Transverse colon (tissue), 4 donors: ENCODE measurements around the gene XYLT1. TPM values are rescaled to one million over a fixed set of nuclear protein-coding genes. Genes with fewer than 3 reads are reported as not detected.
A peak's percentile ranks its signal among the peaks of the same experiment; 100 is the strongest.

Experiments used
- DNase-seq: peaks from one replicate; pipeline ENCODE4 v3.0.0-alpha.2; 2019
- H3K27ac ChIP-seq, 4 donors: fragments of 200-600 bp; sonication (generic); 2 replicates each; pipeline ENCODE4 v1.5.1; 2016 to 2018; ENCODE audit warnings: inconsistent platforms in 4 of 4
- H3K27me3 ChIP-seq: fragments of 200-600 bp; sonication (generic); 2 replicates; pipeline ENCODE4 v1.5.1; 2017; ENCODE audit warnings: inconsistent platforms
- H3K36me3 ChIP-seq, 4 donors: fragments of 200-600 bp; sonication (generic); 2 replicates each; pipeline ENCODE4 v1.5.1; 2017 to 2019; ENCODE audit warnings: inconsistent platforms in 4 of 4
- H3K4me1 ChIP-seq, 4 donors: fragments of 200-600 bp; sonication (generic); 2 replicates each; pipeline ENCODE4 v1.5.1; 2017 to 2020; ENCODE audit warnings: inconsistent platforms in 4 of 4
- H3K4me3 ChIP-seq, 4 donors: fragments of 200-600 bp; sonication (generic); 1 replicate in 1 of 4; 2 replicates in 3 of 4; pipeline versions ENCODE4 v1.5.1 to v1.6.1; 2017 to 2019; ENCODE audit warnings: inconsistent platforms in 4 of 4
- H3K9me3 ChIP-seq, 2 donors: fragments of 200-600 bp; sonication (generic); 2 replicates each; pipeline ENCODE4 v1.5.1; 2017 to 2019; ENCODE audit warnings: inconsistent platforms in 2 of 2
- EP300 ChIP-seq: sonication (generic); formaldehyde crosslinking; IDR thresholded peaks from one replicate; pipeline ENCODE4 v1.6.1; 2017; ENCODE audit warnings: antibody characterized with exemption, low read depth
- POLR2A ChIP-seq: fragments of 450-650 bp; IDR thresholded peaks from one replicate; pipeline ENCODE4 v1.6.1; 2016; ENCODE audit warnings: antibody characterized with exemption, mild to moderate bottlenecking, moderate library complexity
- POLR2AphosphoS5 ChIP-seq, 3 donors: sonication (generic); formaldehyde crosslinking; IDR thresholded peaks; one replicate each; pipeline ENCODE4 v1.6.1; 2016; ENCODE audit warnings: antibody characterized with exemption in 3 of 3
- WGBS, 2 donors: methylation state at CpG; one replicate each; pipeline ENCODE4 v1.1.5; 2018; ENCODE audit warnings: low coverage in 1 of 2; 5-methylcytosine and 5-hydroxymethylcytosine counted together
- in situ Hi-C, 4 donors: fragments of 200-750 bp; cut with MboI; loops; one replicate each; pipeline versions ENCODE4 v1.15.0 to v1.15.1; 2017; ENCODE audit warnings: low sequenced_read_pairs in 3 of 4, low pct_ligation_motif_present in 1 of 4, low pct_unique_long_range_greater_than_20kb in 1 of 4
- intact Hi-C: fragments of 100-400 bp; cut with DNase I; formaldehyde crosslinking; loops from one replicate; pipeline ENCODE4 v1.15.1; 2023; ENCODE audit warnings: low total_unique reads
- total RNA-seq, 4 donors: library from RNA; depleted of rRNA; stranded (reverse); fragments of >200 nt; gene quantifications; one replicate each; pipeline ENCODE4 v1.1.0, GENCODE V29; 2016
- TF ChIP-seq, protein P1 (sequence below), 5 experiments: fragments of 200-600 bp in 3 of 5; fragments of 450-650 bp in 2 of 5; sonication (generic) in 3 of 5; IDR thresholded peaks; 1 replicate in 2 of 5; 2 replicates in 3 of 5; pipeline ENCODE4 v1.5.1; 2016 to 2017; ENCODE audit warnings: antibody characterized with exemption in 5 of 5, inconsistent platforms in 3 of 5, mild to moderate bottlenecking in 2 of 5, moderate library complexity in 1 of 5

The XYLT1 gene
- total RNA-seq, 4 donors from 2014 or later: 22.3 to 44.6 (median 39.4) TPM

DNA sequence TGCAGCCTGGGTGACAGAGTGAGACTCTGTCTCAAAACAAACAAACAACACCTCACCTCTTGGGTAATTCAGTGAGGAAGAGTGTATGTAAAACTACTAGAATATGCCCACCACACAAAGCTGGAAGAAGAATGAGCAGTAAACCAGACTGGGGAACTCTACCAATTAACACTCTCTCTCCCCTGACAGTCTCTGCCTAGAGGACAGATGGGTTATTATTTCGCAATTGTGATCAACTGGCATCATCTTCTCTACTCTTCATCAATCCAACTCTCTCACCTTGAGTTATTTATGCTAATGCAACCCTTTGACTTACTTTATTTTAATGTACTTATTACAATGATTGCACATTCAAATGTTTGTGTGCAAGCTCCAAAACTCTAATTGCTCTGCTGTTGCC, 205.6 kb downstream of the XYLT1 start:
- Histone ChIP-seq H3K9me3 (no peaks in the 10 kb centered on the region), H3K4me1 (peaks cover 7 to 49% (median 39%) of the 10 kb centered on the region in 4 donors), H3K27me3 (no peaks in the 10 kb centered on the region), H3K36me3 (no peaks in the 10 kb centered on the region), H3K27ac (no peak overlapping the region), H3K4me3 (no peak overlapping the region)
- no peak for TF ChIP-seq POLR2AphosphoS5 (IDR thresholded peaks at IDR 0.05)
- TF ChIP-seq, protein P1, sequence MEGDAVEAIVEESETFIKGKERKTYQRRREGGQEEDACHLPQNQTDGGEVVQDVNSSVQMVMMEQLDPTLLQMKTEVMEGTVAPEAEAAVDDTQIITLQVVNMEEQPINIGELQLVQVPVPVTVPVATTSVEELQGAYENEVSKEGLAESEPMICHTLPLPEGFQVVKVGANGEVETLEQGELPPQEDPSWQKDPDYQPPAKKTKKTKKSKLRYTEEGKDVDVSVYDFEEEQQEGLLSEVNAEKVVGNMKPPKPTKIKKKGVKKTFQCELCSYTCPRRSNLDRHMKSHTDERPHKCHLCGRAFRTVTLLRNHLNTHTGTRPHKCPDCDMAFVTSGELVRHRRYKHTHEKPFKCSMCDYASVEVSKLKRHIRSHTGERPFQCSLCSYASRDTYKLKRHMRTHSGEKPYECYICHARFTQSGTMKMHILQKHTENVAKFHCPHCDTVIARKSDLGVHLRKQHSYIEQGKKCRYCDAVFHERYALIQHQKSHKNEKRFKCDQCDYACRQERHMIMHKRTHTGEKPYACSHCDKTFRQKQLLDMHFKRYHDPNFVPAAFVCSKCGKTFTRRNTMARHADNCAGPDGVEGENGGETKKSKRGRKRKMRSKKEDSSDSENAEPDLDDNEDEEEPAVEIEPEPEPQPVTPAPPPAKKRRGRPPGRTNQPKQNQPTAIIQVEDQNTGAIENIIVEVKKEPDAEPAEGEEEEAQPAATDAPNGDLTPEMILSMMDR (IDR thresholded peaks at IDR 0.05): no peak
- intact Hi-C loops (loop anchor here (1.0 kb wide), 1 partner anchor 16 kb away; no protein-coding TSS in a partner anchor), in situ Hi-C loops (loop anchor here in 1 of 4 donors (25.0 kb wide), 1 partner anchor 197 kb away; the partner anchor contains the start of gene XYLT1)
- DNase-seq: no peak
- WGBS, 2 donors: 100% methylated on average over 1 of the region's 1 CpG

DNA sequence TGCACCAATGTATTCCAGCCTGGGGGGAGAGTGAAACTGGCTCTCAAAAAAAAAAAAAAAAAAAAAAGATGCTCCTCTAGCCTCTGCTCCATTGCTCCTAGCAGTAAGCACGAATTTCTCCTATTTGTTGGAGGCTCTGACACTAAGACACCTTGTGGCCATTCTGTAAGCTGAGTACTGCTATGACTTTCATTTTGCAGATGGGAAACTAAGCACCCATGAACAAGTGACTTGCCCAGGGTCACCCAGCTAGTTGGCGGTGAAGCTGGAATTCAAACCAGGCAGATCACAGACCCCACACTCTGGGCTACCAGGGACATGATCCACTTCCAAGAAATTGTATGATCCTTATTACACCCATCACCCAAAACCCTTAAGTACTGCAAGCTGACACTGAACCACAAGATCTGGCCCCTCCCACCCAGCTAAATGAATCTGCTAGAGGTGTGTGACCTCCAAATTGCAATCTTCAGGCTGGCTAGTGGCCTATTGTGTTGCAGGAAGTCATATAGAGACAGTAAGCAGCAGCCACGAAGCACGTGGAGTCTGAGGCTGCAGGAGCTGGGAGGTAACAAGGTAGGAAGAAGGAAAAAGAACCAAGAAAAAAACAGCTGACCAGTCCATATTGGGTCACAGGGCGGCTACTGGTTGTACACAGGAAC, 209.4 kb downstream of the XYLT1 start:
- TF ChIP-seq POLR2AphosphoS5 (IDR thresholded peaks at IDR 0.05) (no peak), POLR2A (no peak), EP300 (no peak)
- TF ChIP-seq, protein P1 (IDR thresholded peaks at IDR 0.05): no peak
- no peaks in the 10 kb centered on the region for H3K9me3 ChIP-seq
- peak overlapping the region; percentile 6 to 78 (median 53) for H3K27ac ChIP-seq
- intact Hi-C loops: no loop called here
- no peaks in the 10 kb centered on the region for H3K36me3 ChIP-seq
- WGBS, 2 donors: 52 to 55% methylated on average over 2 to 5 of the region's 5 CpGs
- DNase-seq: peak; percentile 51
- peaks cover 6 to 42% (median 29%) of the 10 kb centered on the region in 4 donors for H3K4me1 ChIP-seq
- H3K4me3 ChIP-seq: no peak overlapping the region
- in situ Hi-C loops: loop anchor here in 1 of 4 donors (25.0 kb wide), 1 partner anchor 201 kb away; the partner anchor contains the start of gene XYLT1
- no peaks in the 10 kb centered on the region for H3K27me3 ChIP-seq

DNA sequence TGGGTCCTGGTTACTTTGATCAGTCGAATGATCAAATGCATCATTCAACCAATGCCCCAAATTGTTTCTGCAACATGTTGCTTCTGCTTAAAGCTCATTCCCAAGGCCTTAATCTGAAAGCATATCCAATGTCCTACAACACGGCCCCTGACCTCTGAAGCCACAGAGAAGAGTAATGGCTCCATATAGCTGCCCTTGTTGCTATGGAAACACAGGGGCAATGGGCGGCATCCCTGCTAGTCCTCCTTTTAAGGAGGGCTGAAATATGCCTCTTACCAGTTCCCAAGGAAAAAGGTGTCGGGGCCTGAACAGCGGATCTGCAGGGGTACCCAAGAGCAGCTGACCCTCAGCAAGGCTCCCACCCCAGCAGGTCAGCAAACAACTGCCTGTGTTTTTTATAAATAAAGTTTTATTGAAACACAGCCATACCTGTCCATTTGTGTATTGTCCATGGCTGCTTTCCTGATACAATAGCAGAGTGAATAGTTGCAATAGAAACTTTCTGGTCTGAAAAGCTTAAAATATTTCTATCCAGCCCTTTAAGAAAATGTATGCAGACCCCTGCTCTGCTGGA, 210.4 kb downstream of the XYLT1 start:
- Histone ChIP-seq H3K27ac (peak overlapping the region; percentile 64 to 78 (median 74)), H3K36me3 (no peaks in the 10 kb centered on the region), H3K4me3 (no peak overlapping the region), H3K27me3 (no peaks in the 10 kb centered on the region), H3K4me1 (peaks cover 6 to 39% (median 28%) of the 10 kb centered on the region in 4 donors), H3K9me3 (no peaks in the 10 kb centered on the region)
- intact Hi-C loops (no loop called here), in situ Hi-C loops (loop anchor here in 1 of 4 donors (25.0 kb wide), 1 partner anchor 202 kb away; the partner anchor contains the start of gene XYLT1)
- no peak for DNase-seq
- TF ChIP-seq EP300: no peak
- TF ChIP-seq, protein P1 (IDR thresholded peaks at IDR 0.05): no peak
- TF ChIP-seq POLR2AphosphoS5 (IDR thresholded peaks at IDR 0.05): no peak
- TF ChIP-seq POLR2A: no peak
- WGBS, 2 donors: 85% methylated on average over 5 of the region's 5 CpGs; no CpG with 5 or more reads in 1 of the 2 donors

DNA sequence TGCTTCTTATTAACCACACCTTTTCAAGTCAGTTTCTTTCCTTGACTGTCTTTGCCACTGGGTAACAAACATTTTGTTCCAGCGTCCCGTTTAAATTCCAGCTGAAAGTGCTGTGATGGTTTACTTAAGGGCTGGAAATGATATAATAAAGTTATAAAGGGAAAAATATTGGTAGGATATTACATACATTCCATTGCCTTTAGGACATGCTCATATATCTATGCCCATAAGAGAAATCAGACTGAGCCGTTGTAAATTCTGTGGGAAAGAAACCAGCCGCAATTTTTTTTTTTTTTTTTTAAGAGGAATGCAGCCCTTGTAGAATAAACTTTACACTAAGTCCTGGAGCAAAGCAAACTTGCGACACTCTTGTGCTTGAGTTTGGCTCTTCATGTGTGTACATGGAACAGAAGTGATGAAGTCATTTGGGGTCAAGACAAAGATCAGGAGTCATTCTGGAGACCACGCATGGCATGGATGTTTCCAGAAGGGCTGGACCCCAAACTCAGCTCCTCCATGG, 210.9 kb downstream of the XYLT1 start:
- no peaks in the 10 kb centered on the region for H3K36me3 ChIP-seq
- H3K27me3 ChIP-seq: no peaks in the 10 kb centered on the region
- in situ Hi-C loops (loop anchor here in 1 of 4 donors (25.0 kb wide), 1 partner anchor 202 kb away; the partner anchor contains the start of gene XYLT1), intact Hi-C loops (no loop called here)
- 42 to 44% methylated on average over 5 to 6 of the region's 6 CpGs for WGBS, 2 donors
- TF ChIP-seq, protein P1 (IDR thresholded peaks at IDR 0.05): no peak
- TF ChIP-seq POLR2A (no peak), EP300 (no peak), POLR2AphosphoS5 (IDR thresholded peaks at IDR 0.05) (no peak)
- DNase-seq: no peak
- H3K9me3 ChIP-seq: no peaks in the 10 kb centered on the region
- peak overlapping the region; percentile 64 to 78 (median 74) for H3K27ac ChIP-seq
- H3K4me3 ChIP-seq: peak overlapping the region in 1 of 4 donors; percentile 18
- peaks cover 6 to 39% (median 28%) of the 10 kb centered on the region in 4 donors for H3K4me1 ChIP-seq
